ENCODE results near the gene HLA-E.

- TF ChIP-seq CTCF (conservative IDR thresholded peaks at IDR 0.05) (no peak), EZH2 (IDR thresholded peaks at IDR 0.05; ENCODE audit: low read depth) (no peak)
Observed at GRCh38 chr6:30489081-30490025, at the start of gene HLA-E.
